ENCODE data around the gene SCO2. TPM values are rescaled to one million over a fixed set of nuclear protein-coding genes. Genes with fewer than 3 reads are reported as not detected.

Gene SCO2
- total RNA-seq, 1 donor = 5.1 TPM

DNA sequence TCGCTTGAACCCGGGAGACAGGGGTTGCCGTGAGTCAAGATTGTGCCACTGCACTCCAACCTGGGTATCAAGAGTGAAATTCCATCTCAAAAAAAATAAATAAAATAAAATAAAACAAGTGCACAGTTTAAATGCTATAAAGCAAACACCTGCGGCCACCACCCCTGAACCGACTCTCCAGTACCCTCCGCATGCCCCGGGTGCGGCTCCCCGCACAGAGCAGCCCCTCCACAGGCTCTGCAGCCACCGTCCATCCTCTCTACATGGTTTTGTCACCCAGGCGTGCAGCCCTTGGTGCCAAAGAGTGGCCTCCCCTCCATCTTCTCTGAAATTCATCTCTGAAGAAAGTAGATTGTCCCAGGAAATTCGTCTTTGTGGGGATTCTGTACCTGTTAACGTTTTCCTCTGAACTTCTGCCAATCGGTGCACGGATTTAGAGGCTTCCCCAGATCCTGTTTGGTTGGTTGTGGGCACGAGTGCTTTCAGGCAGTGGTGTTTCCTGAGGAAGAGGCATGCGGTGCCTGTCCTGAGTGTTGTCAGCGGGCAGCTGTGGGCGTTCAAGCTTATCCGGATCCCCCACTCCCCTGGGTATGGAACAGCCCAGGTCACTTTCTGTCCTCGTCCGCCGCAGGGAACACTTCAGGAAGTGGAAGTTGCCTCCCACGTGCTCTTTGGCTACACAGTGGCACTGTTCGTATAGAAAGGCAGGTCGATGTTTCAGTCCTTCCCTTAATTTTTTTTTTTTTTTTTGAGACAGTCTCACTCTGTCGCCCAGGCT lies 34.7 kb downstream of the SCO2 start:
- peak; percentile 62 for DNase-seq (ENCODE audit: insufficient read length, low spot score, missing footprints)
- H4K20me1 ChIP-seq (ENCODE audit: insufficient read depth, low read length) = no peaks in the 10 kb centered on the region
- TF ChIP-seq, protein P1, sequence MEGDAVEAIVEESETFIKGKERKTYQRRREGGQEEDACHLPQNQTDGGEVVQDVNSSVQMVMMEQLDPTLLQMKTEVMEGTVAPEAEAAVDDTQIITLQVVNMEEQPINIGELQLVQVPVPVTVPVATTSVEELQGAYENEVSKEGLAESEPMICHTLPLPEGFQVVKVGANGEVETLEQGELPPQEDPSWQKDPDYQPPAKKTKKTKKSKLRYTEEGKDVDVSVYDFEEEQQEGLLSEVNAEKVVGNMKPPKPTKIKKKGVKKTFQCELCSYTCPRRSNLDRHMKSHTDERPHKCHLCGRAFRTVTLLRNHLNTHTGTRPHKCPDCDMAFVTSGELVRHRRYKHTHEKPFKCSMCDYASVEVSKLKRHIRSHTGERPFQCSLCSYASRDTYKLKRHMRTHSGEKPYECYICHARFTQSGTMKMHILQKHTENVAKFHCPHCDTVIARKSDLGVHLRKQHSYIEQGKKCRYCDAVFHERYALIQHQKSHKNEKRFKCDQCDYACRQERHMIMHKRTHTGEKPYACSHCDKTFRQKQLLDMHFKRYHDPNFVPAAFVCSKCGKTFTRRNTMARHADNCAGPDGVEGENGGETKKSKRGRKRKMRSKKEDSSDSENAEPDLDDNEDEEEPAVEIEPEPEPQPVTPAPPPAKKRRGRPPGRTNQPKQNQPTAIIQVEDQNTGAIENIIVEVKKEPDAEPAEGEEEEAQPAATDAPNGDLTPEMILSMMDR (IDR thresholded peaks at IDR 0.05; ENCODE audit: extremely low read depth, low read depth, low read length) = no peak

DNA sequence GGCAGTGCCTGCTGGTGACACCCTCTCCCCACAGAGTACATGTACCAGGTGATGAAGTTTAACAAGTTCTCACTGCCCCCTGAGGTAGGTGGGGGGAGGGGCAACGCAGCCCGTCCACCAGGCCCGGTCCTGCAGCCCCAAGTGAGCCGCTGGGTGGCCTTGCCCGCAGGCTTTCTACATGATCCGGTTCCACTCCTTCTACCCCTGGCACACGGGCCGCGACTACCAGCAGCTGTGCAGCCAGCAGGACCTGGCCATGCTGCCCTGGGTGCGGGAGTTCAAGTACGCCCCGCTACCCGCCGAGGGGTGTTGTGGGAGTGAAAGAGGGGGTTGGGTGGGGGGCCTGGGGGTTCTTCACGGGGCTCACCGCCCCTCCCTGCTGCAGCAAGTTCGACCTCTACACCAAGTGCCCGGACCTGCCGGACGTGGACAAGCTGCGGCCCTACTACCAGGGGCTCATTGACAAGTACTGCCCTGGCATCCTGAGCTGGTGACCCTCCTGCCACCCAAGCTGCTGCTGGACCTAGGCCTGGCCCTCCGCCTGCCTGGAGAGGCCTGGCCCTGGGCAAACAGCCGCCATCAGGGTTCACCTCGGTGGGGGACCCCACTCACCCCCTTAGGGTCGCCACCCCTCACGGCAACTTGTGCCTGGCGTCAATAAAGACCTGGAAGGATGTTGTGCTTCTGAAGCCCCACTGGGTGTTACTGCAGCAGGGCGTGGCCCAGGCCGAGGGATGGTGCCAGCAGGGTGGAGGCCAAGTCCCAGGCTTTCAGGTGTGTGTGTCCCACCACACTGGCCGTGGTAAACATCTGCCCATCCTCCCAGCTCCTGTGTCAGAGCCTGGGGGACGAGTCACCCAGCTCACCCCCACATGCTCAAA lies 35.8 kb downstream of the SCO2 start:
- Histone ChIP-seq H4K20me1 (ENCODE audit: insufficient read depth, low read length) (no peaks in the 10 kb centered on the region), H3K4me3 (ENCODE audit: insufficient read depth, low read length) (no peak overlapping the region), H3K27ac (ENCODE audit: low read depth, low read length) (no peak overlapping the region), H2AFZ (ENCODE audit: low read length) (no peak overlapping the region), H3K4me1 (ENCODE audit: insufficient read depth, low read length) (no peaks in the 10 kb centered on the region), H3K4me2 (ENCODE audit: insufficient read depth, low read length) (no peak overlapping the region), H3K9me3 (ENCODE audit: low read depth, low read length) (no peaks in the 10 kb centered on the region), H3K79me2 (ENCODE audit: insufficient read depth, low read length) (no peaks in the 10 kb centered on the region), H3K36me3 (ENCODE audit: insufficient read depth, low read length) (no peaks in the 10 kb centered on the region), H3K27me3 (ENCODE audit: insufficient read depth, low read length) (no peaks in the 10 kb centered on the region)
- TF ChIP-seq, protein P1 (IDR thresholded peaks at IDR 0.05; ENCODE audit: extremely low read depth, low read depth, low read length) = no peak
- DNase-seq (ENCODE audit: insufficient read length, low spot score, missing footprints) = peak; percentile 81

More for the DNA sequence above, 34.7 kb downstream of the SCO2 start:
- Histone ChIP-seq H3K27me3 (ENCODE audit: insufficient read depth, low read length) (no peaks in the 10 kb centered on the region), H3K4me2 (ENCODE audit: insufficient read depth, low read length) (no peak overlapping the region), H2AFZ (ENCODE audit: low read length) (no peak overlapping the region), H3K36me3 (ENCODE audit: insufficient read depth, low read length) (no peaks in the 10 kb centered on the region), H3K79me2 (ENCODE audit: insufficient read depth, low read length) (no peaks in the 10 kb centered on the region), H3K4me3 (ENCODE audit: insufficient read depth, low read length) (no peak overlapping the region), H3K27ac (ENCODE audit: low read depth, low read length) (no peak overlapping the region), H3K4me1 (ENCODE audit: insufficient read depth, low read length) (no peaks in the 10 kb centered on the region), H3K9me3 (ENCODE audit: low read depth, low read length) (no peaks in the 10 kb centered on the region)

- Histone ChIP-seq H3K36me3 (ENCODE audit: insufficient read depth, low read length) (no peaks in the 10 kb centered on the region), H3K4me3 (ENCODE audit: insufficient read depth, low read length) (no peak overlapping the region), H3K27me3 (ENCODE audit: insufficient read depth, low read length) (no peaks in the 10 kb centered on the region), H3K79me2 (ENCODE audit: insufficient read depth, low read length) (no peaks in the 10 kb centered on the region), H3K27ac (ENCODE audit: low read depth, low read length) (no peak overlapping the region), H3K4me1 (ENCODE audit: insufficient read depth, low read length) (no peaks in the 10 kb centered on the region), H3K9me3 (ENCODE audit: low read depth, low read length) (no peaks in the 10 kb centered on the region), H4K20me1 (ENCODE audit: insufficient read depth, low read length) (no peaks in the 10 kb centered on the region), H2AFZ (ENCODE audit: low read length) (no peak overlapping the region), H3K4me2 (ENCODE audit: insufficient read depth, low read length) (no peak overlapping the region)
- DNase-seq (ENCODE audit: insufficient read length, low spot score, missing footprints) = peak; percentile 52
- TF ChIP-seq, protein P1 (IDR thresholded peaks at IDR 0.05; ENCODE audit: extremely low read depth, low read depth, low read length) = no peak
These were observed 36.5 kb downstream of the SCO2 start for GRCh38 chr22:50488886-50489285.

Measured in osteoblast (primary cell).